Measurements from ENCODE around the gene RETREG1.

- TF ChIP-seq CTCF (IDR thresholded peaks at IDR 0.05; ENCODE audit: borderline replicate concordance, extremely low read depth, low read length, poor library complexity, severe bottlenecking) (no peak), EZH2 (IDR thresholded peaks at IDR 0.05; ENCODE audit: borderline replicate concordance, low read depth, low read length, severe bottlenecking) (no peak)
Measured at GRCh38 chr5:16446993-16447392, 169.8 kb downstream of the RETREG1 start.
